GM19238 (cell line): ENCODE data around the gene TOR2A.
"Not testable (repeated sequence)": the region's sequence is repeated elsewhere in the genome, so short reads cannot be mapped to it uniquely, and the experiment has no call there.

ENCODE experiments used
- DNase-seq: peaks from one replicate; pipeline ENCODE4 v3.0.0; 2011; ENCODE audit warnings: low spot score; ENCODE audit not compliant: insufficient read length

Gene TOR2A

DNA sequence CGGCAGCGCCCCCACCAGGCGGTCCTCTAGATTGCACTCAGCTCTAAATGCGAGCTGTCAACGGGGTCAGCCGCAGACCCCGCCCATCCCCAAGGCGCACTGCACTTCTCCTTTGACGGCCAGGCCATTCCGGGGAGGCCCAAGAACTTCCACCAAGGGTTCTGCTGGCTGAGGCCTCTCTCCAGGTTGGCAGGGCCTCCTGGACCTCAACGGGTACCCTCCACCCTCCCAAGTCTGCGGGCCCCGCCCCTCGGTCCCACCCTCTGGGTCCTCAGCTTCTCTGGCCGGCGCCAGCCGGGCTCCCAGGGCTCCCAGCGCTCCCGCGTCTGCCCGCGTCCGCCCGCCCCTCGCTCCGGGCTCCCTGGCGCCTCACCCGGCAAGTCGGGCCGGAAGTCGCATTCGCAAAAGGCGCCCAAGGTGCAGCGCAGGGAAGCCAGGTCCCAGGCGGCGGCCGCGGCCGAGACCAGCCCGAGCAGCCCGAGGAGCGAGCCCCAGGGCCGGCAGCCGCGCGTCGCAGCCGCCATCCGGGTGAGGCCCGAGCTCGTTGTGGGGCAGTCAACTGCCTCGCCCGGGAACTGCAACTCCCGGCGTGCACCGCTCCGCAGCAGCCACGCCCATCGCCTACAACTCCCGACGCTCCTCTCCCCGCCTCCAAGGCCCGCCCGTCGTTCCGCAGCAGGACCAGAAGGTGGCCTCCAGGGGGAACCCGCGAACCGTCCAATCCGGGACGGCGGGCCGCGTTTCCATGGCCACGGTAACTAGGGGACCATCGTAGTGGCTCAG lies at the start of gene TOR2A:
Gene TOR2A (minus strand): TSS at position 548 of the 783 bp plus-strand sequence. CDS start 24 bp downstream, at position 524.
- peak; percentile 99 for DNase-seq

DNA sequence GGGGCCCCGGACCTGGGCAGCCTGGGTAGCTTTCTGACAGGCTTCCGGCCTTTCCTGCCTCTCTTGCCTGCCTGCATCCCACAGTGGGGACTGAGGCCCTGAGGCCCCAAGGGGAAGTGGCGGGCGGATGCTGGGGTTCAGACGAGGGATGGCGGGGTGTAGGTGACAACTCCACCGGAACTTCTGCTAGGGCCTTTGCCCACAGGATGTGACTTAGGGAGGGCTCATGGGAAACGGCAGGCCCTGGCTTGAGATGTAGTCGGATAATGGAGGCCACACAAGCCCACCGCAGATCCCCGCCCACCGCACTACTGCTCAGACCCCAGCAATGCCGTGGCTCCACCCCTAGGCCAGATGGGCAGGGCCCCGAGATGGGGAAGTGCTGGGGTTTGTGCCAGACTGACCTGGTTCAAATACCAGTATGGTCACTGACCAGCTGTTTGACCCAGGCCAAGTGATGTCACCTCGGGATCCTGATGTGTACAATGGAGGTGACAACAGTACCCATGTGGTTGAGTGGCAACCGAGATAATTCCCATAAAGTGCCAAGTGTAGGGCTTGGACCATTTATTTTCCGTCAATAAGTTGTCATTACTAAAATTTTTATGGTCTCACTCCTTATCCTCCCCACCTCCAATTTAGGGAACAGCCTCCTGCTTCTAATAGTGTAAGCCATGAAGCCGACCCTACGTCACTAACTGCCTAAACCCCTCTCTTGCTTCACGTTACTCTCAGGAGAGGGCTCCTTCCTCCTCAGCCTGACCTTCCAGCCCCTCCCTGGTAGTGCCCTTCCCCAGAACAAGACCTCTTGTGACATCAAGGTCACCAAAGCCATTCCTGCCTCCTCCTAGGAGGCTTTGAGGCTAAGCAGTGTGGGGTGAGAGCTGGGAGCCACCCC lies 48.3 kb upstream of the TOR2A start:
- peak; percentile 53 for DNase-seq

DNA sequence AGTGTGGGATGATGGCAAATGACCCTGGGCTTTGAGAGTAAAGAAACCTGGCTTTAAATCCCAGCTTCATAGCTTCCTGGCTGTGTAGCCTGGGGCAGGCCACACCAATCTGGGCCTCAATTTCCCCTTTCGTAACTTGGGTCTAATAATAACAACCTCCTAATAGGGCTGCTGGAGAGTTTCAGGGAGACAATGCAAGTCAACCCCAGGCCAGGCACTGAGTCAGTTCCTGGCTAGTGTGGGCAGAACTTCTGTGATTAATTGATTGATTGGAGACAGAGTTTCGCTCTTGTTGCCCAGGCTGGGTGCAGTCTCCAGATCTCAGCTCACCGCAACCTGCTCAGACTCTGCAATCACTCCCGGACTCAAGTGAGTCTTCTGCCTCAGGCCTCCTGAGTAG lies 46.7 kb upstream of the TOR2A start:
- DNase-seq, result no peak

DNA sequence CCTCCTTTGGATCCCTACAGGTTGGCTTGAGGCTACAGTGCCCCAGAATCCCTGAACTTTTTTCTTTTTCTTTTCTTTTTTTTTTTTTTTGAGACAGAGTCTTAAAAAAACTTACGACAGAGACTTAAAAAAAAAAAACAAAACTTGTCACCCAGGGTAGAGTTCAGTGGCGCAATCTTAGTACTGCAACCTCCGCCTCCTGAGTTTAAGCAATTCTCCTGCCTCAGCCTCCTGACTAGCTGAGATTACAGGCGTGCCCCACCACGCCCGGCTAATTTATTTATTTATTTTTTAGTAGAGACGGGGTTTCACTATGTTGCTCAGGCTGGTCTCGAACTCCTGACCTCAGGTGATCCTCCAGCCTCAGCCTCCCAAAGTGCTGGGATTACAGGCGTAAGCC lies 45.8 kb upstream of the TOR2A start:
- DNase-seq, result not testable (repeated sequence)

DNA sequence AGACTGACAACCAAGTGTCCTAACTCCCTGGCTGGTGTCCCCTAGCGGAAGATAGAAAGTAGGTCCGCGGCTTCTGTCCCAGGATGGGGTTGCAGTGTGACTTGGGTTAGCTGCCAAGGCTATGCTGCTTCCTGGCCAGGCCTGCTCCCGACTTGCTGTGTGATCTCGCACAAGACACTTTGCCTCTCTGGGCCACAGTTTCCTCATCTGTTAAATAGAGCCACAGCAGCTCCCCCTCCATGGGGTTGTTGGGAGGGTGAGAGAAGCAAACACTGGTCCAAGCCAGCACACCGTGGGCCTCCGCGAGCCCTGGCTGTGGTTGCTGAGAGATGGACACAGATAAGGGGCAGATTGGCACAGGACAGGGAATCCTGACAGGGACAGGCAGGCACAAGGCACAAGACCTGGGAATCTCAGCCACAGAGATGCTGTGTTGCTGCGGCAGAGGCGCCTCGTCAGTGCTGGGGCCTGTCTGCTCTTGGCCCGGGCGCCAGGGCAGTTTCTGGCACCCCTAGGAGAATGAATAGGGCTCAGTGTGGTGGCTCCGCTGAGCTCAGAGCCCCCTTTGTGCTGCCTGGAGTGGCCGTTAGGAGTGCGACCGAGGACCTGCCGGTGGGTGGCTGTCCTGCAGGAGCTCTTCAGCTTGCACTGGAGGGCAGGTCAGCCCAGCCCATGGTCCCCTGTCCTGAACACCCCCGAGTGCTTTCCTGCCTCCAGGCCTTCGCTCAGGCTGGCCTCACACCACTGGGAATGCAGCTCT lies 45.2 kb upstream of the TOR2A start:
- no peak for DNase-seq

DNA sequence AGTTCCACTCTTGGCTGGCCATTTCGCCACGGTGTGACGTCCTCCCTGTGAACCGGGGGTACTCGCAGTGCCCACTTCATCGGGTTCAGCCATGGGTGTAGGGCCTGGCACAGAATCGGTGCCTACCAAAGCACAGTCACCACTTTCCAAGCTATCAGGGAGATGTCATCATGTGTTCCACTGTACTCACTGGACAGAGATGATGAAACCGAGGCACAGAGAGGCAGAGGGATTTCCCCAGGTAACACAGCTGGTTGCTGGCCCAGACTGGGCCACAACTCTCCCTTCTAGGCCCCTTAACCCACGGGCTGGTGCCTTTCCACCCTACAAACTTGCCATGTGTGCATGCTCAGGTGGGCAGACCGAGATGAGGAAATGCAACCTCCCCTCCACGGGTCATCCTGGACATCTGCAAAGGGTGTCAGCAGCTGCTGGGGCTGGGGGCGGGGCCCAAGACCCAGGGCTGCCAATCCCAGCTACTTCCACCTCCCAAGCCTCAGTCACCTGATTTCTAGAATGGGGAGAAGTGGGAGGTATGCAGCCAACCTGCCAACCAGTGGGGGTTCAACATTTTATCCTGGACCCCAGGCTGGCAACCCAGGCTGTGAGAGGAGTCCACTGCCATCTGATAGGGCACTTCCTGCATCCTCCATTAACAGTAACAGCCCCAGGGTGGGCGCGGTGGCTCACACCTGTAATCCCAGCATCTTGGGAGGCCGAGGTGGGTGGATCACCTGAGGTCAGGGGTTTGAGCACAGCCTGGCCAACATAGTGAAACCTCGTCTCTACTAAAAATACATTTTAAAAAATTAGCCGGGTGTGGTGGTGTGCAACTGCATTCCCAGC lies 44.3 kb upstream of the TOR2A start:
- DNase-seq, result peak; percentile 52

DNA sequence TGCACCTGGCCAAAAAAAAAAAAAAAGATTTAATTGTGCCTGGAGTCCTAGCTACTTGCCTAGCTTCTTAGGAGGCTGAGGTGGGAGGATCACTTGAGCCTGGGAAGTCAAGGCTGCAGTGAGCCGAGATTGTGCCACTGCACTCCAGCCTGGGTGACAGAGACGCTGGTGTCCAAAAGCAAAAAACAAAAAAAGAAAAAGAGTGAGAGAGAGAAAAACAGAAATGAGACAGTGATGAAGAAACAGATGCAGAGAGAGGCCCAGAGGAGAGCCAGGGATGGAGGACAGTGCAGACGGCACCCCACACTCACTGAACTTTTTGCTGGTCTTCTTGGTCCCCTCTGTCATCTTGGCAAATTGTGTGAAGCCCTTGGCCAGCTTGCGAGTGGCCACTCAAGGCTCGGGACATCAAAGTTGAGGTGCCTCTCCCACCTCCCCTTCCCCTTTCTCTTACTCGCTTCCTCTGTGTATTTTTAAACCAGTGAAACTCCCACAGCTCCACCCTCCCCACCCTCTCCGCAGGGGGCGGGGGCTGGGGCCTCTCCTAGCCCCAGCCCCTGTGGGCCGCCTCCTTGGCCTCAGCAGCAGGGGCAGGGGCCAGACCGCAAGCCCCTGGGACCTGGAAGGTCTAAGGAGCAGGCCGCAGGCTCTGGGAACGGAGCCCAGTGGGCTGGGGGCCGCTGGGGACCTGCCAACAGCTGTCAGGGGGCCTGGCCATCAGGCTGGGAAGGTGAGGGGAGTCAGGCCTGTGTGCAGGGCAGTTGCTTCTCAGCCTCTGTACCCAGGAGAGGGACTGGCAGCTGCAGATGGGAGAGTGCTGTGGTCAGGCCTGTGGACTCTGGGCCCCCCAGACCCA lies 43.4 kb upstream of the TOR2A start, which contains the start of gene SH2D3C:
Gene SH2D3C (minus strand): TSS at position 387 of the 856 bp plus-strand sequence. CDS start 39 bp downstream, at position 348.
- DNase-seq, result no peak

DNA sequence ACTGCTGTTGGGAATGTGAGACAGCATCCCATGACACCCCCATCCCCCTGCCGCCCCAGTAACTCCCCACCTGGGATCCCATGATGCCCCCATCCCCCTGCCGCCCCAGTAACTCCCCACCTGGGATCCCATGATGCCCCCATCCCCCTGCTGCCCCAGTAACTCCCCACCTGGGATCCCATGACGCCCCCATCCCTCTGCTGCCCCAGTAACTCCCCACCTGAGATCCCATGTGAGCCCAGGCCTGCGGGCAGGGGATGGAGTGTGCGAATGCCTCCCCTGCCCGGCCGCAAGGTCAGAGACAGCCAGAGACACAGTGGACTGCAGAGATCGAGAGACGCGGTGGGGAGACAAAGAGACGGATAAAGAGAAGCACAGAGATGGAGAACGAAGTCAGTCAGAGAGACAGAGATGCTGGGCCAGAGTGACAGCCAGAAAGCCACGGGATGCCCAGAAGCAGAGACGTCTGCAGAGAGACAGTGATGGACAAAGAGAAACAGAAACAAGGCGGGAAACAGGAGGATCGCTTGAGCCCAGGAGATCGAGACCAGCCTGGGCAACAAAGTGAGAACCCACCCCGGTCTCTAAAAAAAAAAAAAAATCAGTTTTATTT lies 42.4 kb upstream of the TOR2A start:
- DNase-seq, result no peak

DNA sequence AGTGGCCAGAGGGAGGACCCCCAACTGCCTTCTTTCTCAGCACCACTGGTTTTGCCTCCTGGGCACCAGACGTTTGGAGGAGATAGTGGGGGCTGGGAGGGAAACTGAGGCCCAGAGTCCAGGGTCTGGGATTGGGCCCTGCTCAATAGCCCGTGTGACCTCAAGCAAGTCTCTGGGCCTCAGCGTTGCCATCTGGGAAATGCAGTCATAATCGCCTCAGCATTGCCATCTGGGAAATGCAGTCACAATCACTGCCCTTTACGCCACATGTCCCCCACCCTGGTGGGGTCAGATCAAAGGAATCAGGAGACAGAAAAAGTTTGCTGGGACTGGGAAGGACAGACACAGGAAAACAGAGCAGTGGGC lies 41.8 kb upstream of the TOR2A start:
- DNase-seq, result no peak

DNA sequence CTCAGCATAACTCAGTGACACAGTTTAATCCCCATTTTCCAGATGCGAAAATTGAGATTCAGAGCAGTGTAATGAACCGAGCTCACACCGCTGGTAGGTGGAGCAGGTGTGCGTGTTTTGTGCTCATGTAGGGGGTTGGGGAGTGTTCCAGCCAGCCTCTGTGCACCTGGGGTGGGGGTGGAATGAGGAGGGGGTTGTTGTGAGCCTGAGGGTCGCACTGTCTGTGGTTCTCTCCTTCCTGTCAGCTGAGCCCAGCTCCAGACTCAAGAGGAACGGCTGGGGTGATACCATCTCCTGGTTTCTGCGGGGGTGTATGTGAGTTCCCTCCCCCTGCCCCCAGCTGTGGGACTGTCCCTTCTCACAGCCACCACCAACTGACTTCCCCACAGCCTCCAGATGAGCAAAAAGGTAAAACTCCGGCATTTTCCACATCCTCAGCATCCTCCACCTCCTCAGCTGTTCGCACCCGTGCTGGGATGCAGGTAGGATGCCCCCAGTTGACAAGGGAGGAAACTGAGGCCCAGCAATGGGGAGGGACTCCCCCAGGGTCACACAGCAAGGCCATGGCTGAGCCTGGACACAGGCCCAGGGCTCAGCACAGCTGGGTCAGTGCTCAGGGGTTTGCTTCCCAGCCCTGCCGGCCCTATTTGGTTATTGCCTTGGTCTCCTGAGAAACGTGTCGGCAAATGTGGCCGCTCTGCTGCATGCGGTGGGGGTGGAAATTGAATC lies 41.3 kb upstream of the TOR2A start:
- DNase-seq, result peak; percentile 70

DNA sequence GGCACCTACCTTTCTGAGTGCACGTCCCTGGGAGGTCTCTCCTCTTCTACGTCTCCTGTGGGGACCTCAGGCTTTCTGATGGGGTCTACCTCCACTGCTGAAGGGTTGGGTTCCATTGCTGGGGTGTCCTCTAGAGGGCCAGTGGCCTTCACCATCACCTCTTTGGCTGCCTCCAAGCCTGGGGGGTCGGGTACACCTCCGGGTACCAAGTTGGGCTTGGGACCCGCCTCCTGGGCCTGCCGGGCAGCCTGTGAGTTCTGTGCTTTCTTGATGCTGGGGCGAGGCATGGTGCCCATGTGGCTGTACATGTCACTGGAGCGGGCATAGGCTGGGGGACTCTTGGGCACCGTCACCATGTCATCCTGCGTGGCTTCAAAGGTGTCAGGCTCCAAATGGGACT lies 38.9 kb upstream of the TOR2A start:
- no peak for DNase-seq

DNA sequence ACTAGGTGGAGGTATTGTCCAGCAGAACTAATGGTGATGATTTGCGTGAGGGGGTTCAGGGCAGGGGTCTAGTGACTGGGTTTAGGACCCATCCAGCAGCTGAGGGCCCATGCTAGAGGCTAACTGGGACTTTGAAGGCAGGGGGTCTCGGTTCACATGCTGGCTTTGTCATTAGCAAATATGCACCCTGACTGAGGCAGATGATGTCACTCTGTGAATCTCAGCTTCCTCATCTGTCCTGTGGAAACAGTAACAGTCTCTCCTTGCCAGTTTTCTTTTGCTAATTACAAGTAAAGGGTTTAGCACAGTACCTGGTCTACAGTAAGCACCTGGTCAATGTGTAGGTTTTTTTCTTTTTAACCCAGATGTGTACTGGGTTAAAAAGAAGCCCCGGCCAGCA lies 38.2 kb upstream of the TOR2A start:
- DNase-seq, result no peak

DNA sequence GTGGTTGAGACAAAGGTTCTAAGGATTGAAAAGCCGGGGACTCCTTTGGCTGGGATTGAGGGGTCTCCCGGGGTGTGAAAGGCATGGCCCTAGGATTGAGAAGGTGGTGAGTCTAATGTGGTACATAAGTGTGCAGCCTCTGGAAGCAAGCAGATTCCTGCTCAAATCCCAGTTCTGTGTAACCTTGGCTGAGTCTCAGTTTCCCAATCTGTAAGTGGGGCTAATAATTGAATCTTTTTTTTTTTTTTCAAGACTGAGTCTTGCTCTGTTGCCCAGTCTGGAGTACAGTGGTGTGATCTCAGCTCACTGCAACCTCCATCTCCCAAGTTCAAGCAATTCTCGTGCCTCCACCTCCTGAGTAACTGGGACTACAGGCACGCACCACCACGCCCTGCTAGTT lies 37.5 kb upstream of the TOR2A start:
- DNase-seq, result no peak

DNA sequence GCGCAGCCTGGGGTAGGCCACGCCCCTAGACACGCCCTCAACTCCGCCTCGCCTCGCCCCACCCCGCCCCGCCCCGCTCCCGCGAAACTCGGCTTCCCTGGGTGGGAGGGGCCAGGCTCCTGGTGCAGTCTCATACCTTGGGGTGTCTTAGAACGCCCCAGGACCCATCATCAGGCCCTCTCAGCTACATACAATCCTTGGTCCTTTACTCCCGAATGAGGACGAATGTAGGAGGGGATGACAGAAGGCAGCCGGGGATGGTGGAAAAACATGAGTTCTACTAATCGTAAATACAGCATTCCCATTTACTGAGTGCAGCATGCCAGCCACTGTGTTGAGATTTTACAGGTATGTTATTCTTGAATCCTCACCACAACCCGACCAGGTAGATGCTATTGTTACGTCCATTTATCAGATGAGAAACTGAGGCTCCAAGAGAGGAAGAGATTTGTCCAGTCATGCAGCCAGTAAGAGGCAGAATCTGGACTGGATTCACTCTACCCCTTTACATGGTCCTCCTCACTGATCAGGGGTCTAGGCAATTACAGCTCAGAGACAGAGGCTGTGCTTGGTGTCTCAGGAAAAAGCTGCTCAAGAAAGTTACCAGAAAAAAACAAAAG lies 36.6 kb upstream of the TOR2A start:
- DNase-seq, result no peak

DNA sequence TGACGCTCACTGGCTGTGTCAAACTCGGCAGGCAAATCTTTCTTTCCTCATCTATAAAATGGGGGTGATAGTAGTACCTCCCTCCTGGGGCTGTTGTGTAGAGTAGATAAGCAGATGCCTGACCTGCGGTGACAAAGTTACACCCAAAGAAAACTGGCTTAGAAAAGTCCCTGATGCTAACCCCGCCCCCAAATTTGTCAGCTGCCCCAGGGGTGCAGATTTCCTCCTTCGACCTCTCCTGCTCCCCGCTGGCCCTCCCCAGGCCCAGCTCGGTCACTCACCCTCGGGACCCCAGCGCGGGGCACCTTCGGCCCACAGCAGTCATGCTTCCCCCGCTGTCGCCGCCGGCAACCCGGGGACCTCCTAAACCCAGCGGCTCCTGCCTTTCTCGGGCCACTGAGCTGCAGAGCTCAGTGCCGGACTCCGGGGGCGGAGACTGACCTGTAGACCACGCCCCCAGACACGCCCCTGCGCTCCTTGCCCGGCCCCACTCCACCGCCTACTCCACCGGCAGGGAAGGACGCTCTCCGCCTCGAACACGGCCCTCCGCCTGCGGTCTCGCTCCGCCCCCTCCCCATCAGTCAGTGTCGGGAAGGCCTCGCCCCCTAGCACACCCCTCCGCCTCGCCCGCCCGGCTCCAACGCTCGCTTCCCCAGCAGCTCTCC lies 35.9 kb upstream of the TOR2A start:
- DNase-seq, result peak; percentile 85

DNA sequence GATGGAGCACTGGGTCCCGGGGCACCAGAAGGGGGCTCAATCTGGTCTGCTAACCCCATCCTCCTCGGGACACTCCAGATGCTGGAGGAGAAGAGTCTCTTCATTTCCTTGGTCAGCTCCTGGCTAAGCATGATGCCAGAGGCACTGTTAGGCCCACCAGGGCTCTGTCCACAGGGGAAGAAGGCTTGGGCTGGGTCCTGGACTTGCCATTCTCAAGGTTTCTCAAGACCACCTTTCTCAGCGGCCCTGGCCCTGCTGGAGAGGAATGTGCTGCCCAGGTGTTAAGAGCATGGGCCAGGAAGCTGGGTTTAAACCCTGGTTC lies 35.5 kb upstream of the TOR2A start:
- DNase-seq, result no peak

DNA sequence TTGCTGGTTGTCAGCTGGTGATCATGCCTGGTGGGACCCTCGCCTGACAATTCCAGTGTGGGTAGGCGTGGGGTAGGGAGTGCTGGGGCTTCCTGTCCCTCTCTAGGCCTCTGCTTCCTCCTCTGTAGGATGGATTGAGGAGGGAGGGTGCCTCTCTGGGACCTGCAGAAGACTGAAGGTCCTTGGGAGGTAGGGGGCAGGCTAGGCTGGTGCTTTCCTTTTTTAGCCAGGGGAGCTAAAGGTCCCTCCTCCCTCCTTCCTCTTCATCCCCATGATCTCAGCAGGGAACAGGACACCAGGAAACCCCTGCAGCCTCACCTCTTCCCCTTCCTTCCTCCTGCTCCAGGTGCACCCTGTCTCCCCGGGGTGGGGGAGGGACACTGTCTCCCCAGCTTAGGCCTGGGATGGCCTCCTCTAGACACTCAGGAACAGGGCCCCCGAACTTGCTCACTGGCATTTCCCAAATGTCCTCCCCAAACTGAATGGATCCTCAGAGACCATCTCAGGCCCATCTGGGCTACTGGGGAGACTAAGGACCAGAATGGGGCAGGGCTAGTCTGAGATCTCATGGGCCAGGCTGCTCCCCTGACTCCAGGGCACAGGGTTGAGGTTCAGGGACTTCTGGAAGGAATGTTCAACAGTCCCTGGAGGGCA lies 35.0 kb upstream of the TOR2A start:
- no peak for DNase-seq
